ENCODE results near the gene CCDC88C.
A peak's percentile ranks its signal among the peaks of the same experiment; 100 is the strongest.

The CCDC88C gene

DNA sequence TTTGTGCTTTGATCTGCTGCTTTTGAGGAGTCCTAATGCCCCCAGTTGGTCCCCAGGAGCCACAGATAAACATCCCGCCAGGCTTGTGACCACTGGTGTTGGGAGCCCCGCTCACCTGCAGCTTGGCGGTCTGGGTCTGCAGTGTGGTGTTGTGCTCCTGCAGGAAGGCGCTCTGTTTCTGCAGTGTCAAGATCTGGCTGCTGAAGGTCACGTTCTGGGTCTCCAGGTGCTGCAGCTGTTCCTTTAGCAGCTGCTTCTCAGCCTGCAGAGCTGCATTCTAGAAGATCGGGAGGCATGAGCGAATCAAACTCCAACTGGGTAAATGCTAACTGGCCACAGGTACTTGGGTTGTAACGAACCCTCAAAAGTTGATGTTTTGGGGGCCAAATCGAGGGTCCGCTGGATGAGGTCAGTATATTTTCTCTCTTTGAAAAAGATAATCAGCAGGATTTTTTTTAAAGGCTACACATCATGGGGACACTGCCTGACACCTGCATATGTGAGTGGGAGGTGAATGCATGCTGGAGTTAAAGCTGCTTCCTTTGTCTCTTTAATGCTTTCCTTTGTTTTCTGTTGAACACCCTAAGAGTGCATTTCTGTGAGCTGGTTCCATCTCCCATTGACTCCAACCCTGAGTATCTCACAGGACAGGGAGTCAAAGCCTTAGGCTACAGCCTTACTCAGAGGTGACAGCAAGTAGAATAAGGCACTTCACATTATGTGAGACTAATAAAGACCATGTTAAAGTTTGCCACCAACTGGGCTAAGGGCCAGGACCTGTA lies 111.8 kb downstream of the CCDC88C start:
- DNase-seq = no peak

DNA sequence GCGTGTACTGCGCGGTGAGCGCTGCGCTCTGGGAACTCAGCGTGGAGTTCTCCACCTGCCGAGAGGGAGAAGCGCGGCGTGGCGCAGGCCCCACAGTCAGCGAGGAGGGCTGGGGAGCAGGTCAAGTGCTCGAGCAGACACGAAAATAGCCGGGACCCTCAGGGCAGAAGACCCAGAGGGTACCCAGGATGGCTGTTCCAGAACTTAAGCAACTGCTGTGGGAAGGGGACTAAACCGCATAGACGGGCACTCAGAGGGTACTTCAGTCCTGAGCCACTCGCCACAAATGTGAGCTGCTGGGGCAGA lies 113.7 kb downstream of the CCDC88C start:
- no peak for DNase-seq

DNA sequence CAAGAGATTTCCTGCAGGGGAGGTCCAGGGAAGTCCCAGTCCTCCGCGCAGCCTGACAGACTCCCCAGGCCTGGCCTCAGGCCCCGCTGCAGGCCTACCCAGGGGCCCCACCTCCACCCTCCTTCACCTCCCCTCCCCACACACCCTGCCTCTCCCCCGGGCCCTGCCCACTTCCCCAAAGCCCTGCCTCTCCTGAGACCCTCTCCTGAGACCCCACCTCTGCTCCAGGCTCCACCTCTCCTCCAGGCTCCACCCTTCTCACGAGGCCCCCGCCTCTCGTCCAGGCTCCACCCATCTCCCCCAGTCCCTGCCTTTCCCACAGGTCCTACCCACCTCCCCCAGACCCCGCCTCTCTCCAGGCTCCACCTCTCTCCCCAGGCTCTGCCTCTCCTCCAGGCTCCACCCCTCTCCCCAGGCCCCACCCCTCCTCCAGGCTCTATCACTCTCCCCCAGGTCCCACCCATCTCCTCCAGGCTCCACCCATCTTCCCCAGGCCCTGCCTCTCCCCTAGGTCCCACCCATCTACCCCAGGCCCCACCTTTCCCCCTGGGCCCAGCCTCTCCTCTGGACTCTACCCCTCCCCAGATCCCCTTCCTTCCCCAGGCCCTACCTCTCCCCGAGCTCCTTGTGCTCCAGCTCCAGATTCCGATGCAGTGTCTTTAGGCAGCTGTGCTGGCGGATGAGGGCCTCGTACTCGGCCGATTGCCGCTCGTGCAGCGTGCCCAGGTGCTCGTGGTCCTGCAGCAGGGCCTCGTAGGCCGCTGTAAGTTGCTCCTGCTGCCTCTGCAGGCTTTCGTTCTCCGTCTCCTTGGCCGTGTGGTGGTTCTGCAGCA lies 114.3 kb downstream of the CCDC88C start:
- no peak for DNase-seq

DNA sequence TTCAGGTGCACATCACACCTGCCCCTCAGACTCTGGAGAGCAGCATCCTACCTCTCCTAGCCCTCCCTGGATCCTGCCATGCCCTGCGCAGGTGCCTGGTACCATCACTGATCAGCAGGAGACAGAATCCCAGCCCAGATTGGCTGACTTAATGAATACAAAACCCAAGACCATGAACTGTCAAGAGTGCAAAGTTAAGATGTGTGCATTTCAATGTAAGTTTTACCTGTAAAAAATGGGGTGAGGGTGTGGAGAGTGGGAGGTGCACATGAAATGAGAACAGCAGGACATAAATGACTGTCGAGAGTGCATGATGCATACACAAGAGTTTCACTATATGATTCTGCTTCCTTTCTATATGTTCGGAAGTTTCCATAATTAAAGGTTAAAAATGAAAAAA lies 115.2 kb downstream of the CCDC88C start:
- no peak for DNase-seq

DNA sequence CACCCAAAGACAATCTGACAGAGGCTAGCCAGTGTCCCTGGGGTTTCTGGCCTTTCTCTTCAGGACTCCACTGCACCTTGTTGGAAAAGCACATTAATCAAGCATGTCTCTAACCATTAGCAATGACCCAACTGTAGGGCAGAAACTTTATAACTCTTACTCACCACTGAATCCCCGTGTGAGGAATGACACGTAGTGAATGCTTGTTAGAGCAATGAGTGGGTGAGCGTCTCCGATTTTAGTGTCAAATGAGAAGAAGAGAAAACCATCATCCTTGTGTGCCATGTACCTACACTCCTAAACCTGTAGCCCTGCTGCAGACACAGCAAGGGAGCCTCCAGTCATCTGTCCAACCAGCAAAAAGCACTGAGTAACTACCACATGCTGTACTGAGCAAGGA lies 116.7 kb downstream of the CCDC88C start:
- DNase-seq = no peak

DNA sequence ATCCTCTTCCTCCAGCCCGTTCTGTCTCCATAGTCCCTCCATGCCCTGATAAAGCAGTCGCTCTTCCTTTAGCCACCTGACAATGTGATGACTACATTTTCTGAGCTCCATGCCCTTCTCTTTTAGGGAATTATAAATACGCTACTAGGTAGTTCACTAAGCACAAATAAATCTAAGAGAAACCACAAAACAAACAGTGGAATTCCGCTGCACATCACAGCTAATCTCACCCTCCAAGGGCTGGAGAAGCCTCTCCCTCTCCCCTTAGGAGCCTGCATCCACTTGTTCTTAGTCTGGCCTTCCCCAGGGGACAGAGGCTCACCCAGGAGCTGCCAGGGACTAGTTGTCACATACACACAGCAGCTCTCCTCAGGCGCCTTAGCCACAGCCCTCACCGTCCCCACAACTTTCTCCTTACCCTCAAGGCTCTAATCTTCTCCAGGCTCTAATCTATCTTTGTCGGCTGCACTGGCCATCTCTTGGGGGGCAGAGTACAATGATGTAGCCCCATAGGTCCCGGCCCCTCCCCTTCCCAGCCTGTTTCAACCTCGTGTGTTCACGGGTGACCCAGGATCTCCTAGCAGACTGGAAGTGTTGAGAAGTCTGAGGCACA lies 117.2 kb downstream of the CCDC88C start:
- no peak for DNase-seq

DNA sequence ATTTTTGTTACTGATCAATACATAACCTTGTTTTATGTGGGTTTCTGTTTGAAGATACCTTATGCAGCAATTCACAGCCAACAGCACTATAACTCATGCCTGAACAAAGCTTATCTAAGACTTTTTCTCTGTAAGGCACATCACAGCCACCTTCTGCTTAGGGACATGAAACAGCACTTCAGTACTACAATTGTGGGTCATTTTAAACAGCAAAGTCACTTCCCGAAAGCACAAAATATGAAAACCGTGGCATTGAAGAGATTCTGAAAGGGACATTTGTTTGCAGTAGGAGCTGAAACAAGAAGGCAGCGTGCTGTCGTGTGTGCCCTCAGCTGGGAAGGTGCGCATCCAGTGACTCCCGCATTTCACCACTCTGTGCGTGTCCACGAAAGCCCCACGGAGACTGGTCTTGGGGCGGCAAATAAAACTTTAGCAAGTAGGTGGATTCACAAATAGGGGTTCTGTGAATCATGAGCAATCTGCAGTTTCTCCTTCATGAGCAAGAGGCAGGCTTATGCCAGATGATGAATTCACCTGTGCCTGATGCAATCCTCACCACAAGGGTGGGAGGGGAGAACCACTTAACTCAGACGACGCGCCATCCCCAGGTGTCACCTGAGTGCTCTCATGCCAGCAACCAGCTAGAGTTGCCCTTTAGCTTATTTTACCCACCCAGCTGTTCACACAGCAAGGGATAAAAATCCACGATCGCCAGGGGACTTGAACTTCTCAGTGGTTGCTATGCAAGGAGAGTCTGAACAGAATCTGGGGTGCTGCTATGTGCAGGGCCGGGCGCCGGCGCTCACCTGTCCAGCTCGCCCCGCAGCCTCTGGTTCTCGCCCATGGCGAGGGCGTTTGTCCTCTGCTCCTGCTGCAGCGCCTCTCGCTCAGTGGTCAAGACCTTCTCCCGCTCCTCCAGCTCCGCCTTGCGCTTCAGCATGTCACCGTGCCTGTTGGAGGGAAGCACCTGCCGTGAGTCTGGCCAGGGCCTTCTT lies 118.2 kb downstream of the CCDC88C start:
- DNase-seq = no peak

DNA sequence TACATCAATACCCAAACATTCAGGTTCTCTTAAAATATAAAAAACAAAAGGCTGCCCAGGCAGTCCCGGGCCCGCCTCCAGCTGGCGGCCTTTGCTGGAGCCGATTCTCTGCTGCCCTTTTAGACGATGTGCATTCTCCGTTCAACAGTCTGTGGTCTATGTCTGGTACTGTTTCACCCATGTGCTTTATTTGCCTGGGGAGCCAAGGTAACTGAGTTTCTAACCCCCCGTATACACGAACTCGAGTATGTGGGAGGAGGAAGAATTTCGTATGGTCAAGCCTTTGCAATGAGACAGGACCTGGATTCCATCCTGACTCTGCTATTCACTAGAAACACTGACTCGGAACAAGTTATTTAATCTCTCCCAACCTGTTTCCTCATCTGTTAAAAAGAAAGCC lies 119.0 kb downstream of the CCDC88C start:
- DNase-seq = no peak

DNA sequence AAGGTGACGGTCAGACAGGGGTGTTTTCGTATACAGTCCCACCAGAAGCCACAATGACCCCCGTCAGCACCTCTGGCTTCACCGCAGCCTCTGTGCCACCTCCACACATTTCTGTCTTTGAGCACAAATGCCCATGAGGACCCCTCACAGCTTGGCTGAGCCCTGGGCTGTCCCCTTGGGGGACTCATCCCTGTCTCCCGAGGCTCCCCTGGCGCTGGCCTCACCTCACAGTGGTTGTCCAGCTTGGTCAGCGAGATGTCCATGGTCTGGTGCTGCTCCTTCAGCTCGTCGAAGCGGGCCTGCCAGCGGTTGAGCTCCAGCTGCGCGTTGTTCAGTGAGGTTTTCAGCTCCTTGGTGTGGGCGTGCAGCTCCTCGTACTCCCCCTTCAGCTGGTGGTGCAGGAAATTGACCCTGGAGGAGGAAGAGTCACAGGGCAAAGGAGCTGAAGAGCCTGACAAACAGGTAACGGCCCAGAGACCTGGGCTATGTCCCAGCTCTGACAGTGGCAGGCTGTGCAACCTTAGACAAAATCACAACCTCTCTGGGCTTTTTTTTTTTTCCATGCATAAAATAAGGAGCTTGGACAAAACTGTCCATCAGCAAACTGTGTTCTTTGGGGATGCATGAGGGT lies 120.4 kb downstream of the CCDC88C start:
- no peak for DNase-seq

DNA sequence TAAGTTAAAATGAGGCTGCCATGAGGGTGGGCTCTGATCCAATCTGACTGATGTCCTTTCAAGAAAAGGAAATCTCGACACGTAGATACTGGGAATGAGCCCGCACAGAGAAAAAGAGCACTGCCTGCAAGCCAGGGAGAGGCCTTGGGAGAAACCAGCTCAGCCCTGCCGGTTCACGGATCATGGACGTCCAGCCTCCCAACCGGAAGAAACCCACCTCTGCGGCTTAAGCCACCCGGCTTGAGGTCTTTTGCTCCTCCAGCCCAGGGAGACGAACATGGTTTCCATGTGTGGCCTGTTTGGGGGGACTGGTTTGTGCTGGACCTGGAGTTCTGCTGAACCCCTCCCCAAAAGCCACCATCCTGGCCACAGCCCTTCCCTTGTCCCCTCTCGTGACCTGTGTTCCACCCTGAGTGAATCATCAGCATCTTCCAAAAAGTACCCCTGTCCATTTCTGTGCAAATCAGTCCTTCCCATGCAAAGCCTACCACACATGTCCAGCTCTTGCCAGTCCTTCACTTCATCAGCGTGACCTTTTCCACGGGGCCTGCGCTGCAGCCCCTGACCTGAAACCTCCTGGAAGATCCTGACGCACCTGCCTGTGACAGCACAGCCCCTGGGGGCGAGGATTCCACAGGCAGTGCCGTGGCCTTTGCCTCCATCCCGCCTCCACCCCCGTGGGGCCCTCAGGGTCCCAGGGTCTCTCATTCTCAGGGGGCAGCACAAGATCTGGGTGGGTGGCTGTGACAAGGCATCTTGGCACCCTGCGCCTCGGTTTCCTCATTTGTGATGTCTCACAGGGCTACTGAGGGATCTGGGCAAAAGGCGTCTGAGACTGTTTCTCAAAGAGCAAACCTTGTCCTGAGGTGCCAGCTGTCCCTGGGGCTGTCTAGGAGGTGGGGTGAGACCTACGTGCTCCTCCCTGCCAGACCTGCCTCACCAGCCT lies 121.5 kb downstream of the CCDC88C start:
- DNase-seq = no peak

DNA sequence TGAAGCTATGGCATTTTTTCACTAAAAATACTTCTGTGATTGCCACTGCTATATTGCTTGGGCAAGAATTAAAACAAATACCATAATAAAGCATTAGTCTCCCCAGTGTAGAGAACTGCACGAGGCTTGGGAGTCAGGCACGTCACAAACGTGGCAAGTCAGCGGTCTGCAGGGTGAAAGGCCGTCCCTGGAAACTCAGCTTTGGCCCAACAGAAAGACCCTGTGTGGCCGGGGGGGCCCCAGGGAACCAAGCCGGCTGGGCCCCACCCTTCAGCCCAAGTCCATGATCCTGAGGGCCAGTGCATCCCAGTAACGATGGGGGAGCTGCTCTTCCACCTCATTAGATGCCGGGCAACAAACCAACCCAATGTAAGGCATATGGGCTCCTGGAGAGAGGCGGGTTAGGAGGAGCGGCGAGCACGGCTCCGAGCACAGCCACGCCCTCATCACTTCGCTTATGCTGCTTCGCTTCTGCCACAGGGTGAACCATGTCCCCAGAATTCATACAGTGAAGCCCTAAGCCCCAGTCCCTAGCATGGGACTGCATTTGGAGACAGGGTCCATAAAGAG lies 122.3 kb downstream of the CCDC88C start:
- DNase-seq = no peak

DNA sequence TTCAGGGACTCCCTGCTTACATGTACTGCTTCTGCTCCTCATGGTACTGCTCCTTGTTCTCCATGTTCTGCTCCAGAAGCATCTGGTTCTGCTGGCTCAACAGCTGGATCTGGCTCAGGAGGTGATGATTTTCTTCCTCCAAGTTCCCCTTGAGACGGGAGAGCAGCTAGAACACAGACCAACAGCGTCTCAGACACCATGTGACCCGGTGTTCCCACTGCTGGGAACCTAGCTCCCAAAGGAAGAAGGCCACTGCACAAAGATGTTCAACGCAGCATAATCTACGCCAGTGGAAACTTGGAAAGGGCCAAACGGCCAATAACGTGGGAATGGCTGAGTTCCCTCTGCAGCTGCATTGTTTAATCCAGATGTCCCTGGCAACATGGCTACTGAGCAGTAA lies 123.5 kb downstream of the CCDC88C start:
- no peak for DNase-seq

DNA sequence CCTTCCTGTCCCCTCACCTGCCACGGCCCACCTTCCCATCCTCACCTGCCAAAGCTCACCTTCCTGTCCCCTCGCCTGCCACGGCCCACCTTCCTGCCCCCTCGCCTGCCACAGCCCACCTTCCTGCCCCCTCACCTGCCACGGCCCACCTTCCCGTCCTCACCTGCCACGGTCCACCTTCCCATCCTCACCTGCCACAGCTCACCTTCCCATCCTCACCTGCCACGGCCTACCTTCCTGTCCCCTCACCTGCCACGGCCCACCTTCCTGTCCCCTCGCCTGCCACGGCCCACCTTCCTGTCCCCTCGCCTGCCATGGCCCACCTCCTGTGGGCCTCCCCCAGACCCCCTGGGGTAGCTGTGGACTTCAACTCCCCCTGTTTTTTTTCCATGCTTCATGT lies 124.3 kb downstream of the CCDC88C start:
- no peak for DNase-seq

DNA sequence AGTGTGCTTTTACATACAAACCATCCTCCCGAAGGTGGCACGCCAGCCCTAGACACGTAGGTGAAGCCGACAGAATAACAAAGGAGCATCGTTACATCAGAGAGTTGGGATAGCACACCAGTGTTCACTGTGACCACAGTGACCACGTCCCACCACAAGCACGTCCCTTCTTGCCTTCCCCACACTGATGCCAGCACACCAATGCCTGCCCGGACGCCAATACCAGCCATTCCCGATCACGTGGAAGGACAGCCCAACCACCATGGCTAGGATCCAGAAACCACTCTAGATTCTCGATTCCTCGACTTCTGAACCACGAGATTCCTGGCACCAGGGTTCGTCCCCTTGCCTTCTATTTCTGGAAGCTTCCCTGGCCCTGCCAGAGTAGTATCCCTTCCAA lies 125.1 kb downstream of the CCDC88C start:
- DNase-seq = no peak

DNA sequence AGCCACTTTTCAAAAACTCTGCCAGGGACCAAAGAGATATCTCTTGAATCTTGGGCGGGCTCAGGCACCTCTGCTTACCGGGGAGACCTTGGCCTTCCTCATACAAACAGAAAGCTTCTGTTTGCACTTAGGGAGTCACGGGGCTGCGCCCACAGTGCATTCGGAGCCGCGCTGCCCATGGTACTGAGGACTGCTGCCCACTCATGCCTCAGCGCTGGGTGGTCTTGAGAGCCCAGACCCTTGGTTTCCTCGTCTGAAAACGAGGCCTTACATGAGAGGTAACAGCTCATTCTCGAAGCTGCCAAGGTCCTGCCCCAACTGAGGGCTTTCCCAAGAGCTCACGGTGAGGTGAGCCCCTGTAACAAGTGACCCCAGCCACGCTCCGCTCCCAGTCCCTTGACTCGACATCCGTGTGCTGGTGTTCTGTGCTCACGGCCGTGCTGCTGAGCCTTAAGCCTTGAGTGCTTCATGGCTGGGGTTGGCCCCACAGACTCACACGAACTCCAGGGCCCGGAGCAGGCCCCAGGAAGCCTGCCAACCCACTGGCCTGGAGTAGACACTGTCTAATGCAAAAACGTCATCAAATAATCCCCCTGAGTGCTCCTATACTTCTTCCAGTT lies 125.7 kb downstream of the CCDC88C start:
- no peak for DNase-seq

DNA sequence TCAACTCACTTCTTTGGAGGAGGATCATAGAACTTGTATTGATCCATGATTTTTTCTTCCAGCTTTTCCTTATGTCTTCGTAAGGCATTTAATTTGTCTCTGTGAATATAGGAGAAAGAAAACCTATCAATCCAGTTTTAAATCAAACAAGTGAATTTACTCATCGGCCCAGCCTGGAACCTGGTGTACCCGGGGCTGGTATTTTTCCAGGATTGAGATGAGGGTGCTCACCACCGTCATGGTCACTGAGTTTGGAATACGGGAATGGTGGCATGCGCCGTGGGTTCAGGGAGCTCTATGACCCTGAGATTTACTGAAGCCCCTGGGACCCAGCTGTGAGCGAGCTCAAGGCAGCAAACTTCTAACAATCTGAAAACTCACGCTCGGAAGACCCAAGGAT lies 126.6 kb downstream of the CCDC88C start:
- no peak for DNase-seq

DNA sequence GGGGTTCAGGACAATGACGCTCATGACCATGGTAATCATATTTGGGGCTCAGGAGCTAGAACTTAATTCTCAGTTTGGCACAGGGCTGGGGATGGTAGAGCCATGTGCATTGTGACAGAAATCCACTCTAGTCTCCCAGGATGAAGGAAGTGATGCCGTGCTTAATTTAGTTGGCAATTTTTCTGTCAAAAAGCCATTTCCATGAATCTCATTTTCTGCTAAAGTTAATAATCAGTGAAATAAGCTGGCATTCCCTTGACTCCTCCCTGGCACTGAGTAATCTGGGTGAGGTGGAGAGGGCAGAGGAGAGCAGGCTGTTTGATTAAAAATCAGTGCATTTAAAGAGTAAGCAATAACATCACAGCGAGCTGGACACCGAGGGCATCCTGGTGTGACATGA lies 128.2 kb downstream of the CCDC88C start:
- DNase-seq = no peak

DNA sequence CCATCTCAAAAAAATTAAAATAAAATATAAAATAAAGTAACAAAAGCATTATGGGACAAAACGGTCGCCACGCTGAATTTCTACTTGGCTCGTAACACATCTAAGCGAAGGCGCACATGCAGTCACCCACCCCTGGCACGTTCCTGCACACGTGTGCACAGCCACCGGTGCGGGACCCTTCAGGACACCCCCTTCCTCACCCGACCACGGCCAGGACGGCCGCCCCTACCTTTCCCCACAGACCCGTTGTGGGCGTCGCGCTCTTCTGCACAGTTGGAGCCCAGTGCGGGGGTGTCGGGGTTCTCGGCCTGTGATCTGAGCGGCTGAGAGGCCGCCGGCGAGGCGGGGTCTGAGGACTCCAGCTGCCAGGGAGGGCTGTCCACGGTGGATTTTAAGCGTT lies 128.7 kb downstream of the CCDC88C start:
- DNase-seq = no peak

DNA sequence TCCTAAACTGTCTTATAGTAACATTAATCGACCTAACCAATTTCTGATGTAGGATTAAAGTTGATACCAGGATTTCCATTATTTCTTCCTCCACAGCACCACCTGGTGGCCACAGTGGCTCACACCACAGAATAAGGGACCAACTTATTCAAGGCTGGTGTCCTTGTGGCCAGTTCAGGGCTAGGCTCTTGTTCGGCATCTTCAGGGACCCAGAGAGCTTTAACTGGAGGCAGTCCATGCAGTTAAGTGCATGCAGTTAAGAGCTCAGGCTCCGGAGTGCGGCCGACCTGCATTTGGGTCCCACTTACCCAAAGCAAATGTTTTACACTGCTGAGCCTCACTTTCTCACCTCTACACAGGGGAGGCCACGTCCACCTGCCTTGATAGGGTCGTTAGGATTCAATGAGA lies 131.1 kb downstream of the CCDC88C start:
- DNase-seq = peak; percentile 34 to 57

DNA sequence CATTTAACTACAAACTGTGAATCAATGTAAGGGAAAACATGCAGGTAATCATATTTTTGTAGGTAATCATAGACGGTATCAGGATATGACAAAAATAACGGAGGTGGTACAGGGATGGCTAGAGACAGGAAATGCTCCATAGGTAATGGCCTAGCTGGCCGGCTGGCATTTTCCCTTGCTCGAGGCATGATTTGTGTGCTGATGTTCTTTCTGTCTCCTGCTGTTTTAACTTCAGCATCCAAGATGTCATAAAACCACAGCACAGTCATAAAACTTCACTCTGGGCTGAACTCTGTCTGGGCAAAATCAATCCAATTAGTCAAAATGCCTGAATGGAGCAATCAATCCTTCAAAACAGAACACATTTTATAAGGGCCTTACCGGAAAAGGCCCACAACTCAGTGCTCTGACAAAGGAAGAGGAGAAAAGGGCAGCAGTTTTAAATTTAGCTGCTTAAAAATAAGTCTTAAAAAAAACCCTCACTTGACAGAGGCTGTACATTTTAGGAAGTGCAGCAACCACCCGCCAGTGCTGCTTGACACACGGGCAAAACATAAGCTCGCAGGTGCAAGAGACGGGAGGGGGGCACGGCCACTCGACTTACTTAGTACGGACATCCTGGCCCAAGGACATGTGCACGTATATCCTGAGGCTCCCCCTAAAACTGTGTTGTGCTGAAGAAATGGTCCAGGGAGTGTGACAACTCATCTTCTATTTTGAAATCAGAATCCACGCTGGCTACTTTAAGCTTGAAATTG lies 132.7 kb downstream of the CCDC88C start:
- DNase-seq = no peak

All from bone marrow (tissue), 2 donors.